SW 1271 (cell line): Measurements from ENCODE around the gene SF3A2.
"Not testable (repeated sequence)": the region's sequence is repeated elsewhere in the genome, so short reads cannot be mapped to it uniquely, and the experiment has no call there.

Experiments
- DNase-seq, 2 experiments: peaks; one replicate each; lab custom pipeline; 2025; lab: John Stamatoyannopoulos, UW

The SF3A2 gene, protein sequence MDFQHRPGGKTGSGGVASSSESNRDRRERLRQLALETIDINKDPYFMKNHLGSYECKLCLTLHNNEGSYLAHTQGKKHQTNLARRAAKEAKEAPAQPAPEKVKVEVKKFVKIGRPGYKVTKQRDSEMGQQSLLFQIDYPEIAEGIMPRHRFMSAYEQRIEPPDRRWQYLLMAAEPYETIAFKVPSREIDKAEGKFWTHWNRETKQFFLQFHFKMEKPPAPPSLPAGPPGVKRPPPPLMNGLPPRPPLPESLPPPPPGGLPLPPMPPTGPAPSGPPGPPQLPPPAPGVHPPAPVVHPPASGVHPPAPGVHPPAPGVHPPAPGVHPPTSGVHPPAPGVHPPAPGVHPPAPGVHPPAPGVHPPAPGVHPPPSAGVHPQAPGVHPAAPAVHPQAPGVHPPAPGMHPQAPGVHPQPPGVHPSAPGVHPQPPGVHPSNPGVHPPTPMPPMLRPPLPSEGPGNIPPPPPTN

GRCh38 chr19:2236314-2237050 lies at the start of gene SF3A2, which contains the start of gene PLEKHJ1:
Gene SF3A2, plus strand, starts transcription at chr19:2236824. Its CDS starts 6,595 bp downstream, at chr19:2243419.
Gene PLEKHJ1, minus strand, starts transcription at chr19:2236329. Its CDS starts 81 bp downstream, at chr19:2236248.
- peak; percentile 79 to 96 for DNase-seq

DNA sequence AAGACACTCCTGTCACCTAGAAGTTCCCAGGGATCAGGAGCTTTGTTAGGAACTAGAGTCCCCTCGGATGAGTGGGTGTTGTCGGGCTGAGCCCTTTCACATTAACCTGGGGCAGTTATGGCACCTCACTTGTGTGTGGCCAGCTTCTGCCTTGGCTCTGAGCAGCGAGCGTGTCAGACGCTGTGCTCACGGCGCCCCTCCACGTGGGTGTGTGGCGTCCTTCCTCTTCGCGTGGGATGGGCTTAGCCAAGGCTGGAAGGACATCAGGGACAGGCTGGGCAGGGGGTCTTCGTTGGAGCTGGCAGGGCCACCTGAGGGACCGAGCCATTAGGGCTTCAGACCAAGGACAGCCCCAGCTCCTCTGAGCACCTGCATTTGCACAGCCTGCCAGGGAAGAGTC lies 49.5 kb upstream of the SF3A2 start:
- DNase-seq, result no peak

- no peak for DNase-seq
Measured at GRCh38 chr19:2188708-2189385, 47.8 kb upstream of the SF3A2 start.

DNA sequence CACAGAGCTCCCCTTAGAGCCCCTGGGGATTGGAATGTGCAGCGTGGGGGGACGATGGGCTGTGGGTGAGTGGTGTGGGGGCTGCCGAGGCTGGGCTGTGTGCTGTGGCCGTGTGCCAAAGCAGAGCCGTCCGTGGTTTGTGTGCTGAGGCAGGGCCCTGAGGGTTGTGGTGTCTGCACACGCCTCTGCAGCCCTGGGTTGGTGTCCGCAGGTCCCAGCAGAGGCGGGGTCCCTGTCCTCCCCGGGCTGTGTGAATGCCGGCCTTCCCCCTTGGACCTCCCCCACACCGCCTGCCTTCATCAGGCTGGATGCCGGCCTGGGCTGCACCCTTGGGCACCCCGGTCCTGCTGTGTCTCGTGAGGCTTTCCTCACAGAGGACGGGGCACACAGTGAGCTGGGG lies 46.7 kb upstream of the SF3A2 start:
- no peak for DNase-seq

- DNase-seq, result no peak
Measured at GRCh38 chr19:2190848-2191455, 45.7 kb upstream of the SF3A2 start.

GRCh38 chr19:2191456-2192310 lies 44.9 kb upstream of the SF3A2 start:
- no peak for DNase-seq

GRCh38 chr19:2192862-2193261 lies 43.8 kb upstream of the SF3A2 start:
- no peak for DNase-seq

DNA sequence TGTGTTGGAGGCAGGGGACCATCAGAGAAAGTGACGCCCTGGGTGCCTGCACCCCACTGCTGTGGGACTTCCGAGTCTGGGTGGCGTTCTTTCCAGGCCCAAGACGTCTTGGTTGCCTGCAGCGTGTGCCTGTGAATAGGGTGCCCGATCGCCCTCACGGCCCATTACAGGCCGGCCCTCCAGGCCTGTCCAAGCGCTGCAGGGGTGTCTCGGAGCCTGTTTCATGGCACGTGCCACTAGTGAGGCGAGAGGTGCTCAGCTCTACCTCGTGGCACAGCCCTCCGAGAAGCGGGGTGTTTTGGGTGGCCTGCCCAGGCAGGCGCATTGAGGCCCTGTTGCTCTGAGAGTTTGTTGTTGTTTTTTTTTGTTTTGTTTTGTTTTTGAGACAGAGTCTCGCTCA lies 42.8 kb upstream of the SF3A2 start:
- no peak for DNase-seq

DNA sequence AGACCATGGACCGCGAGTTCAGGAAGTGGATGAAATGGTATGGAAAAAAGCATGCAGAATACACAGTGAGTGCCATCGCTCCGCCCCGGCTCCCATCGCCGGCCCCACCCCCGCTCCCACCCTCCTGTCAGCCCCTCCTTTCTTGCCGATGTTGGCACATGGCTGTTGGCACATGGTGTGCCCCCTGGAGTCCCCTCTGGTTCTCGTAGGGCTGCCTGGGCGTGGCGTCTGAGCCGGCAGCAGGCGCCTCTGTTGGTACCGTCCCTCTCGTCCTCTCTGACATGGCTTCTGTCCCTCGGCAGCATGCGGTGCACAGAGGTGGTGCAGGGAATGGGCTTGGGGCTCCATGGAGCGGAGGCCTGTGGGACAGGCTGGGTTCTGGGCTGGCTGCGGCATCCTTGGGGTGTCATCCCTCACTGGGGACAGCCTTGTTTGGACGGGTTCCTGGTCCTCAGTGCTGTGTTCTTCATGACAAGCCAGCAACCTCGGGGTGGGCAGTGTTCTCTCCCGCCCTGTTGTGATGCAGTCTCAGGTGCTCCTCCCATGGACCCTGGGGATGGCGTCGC lies 42.0 kb upstream of the SF3A2 start:
- no peak for DNase-seq

DNA sequence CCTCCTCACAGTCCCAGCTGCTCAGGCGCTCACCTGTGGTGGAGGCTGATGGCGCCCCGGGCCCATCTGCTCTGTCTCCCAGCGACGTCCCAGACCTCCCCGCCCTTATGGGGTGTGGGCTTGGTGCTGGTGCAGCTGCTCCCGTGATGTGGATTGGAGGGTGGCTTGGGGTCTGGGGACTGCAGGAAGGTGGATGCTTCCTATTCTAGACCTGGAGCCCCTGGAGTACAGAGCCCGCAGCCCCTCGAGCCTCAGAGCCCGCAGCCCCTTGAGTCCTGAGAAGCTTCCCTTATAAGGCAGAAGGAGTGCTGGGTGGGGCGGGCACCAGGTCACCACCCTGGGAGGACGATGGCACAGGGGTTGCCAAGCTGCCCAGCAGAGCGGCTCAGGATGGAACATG lies 41.3 kb upstream of the SF3A2 start:
- no peak for DNase-seq

DNA sequence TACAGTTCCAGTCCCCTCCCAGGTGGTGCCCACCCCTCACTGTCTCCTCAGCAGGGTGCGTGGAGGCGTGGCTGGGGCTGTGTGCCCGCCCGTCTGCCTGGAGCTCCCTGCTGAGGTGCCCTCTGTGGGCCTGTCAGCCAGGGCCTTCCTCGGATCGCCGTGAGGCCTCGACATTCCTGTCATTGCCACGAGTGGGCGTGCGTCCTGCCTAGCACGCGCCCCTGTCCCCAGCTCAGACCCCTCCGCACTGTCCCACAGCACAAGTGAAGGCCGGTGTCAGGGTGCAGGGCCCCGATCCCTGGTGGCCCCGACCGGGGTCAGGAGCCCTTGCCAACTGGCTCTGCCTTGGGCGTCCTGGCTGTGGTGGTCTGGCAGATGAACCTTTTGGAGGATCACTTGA lies 40.7 kb upstream of the SF3A2 start:
- no peak for DNase-seq

DNA sequence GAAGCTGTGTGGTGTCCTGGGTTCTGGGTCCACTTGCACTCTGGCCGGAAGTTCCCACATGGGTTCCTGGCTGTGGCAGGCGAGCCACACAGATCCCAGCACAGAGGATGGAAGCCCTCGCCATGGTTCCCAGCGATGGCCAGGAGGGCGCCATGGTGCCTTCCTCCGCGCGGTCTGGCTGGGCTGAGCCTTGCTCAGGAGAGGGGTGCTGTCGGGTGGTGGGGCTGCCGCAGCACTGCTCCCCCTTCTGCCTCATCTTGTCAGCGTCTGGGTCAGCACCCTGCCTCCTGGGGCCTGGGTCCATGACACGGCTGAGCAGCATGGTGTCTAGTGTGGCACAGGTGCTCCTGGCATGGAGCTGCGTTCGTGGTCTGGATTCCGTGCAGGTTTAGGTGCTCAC lies 39.4 kb upstream of the SF3A2 start:
- no peak for DNase-seq

DNA sequence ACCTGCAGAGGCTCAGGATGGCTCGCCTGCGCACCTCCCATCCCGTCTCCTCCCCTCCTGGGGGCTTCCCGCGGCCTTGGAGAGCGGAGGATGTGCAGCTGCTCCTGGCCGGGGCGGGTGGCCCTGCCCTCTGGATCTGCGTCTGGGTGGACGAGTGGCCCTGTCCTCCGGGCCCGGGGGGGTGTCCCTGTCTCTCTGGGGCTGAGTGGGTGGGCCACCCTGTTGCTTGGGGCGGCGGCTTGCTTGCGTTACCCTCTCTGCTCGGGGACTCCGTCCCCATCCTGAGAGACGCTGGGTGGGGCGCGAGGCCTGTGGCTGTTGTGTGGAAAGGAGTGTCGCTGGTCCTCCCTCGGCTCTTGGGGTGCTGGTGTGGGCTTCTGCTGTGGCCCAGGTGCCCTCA lies 38.3 kb upstream of the SF3A2 start:
- DNase-seq, result no peak

- no peak for DNase-seq
Measured at GRCh38 chr19:2199215-2199614, 37.4 kb upstream of the SF3A2 start.

- DNase-seq, result no peak
Measured at GRCh38 chr19:2199861-2200623, 36.6 kb upstream of the SF3A2 start.

DNA sequence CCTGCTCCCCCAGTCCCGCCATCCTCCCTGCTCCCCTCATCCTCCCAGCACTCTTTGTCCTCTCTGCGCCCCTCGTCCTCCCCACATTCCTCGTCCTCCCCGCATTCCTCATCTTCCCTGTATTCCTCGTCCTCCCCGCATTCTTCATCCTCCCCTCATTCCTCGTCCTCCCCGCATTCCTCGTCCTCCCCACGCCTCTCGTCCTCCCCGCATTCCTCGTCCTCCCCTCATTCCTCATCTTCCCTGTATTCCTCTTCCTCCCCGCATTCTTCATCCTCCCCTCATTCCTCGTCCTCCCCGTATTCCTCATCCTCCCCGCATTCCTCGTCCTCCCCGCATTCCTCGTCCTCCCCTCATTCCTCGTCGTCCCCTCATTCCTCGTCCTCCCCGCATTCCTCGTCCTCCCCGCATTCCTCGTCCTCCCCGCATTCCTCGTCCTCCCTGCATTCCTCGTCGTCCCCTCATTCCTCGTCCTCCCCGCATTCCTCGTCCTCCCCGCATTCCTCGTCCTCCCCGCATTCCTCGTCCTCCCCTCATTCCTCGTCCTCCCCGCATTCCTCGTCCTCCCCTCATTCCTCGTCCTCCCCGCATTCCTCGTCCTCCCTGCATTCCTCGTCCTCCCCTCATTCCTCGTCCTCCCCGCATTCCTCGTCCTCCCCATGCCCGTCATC lies 35.9 kb upstream of the SF3A2 start:
- not testable (repeated sequence) for DNase-seq

DNA sequence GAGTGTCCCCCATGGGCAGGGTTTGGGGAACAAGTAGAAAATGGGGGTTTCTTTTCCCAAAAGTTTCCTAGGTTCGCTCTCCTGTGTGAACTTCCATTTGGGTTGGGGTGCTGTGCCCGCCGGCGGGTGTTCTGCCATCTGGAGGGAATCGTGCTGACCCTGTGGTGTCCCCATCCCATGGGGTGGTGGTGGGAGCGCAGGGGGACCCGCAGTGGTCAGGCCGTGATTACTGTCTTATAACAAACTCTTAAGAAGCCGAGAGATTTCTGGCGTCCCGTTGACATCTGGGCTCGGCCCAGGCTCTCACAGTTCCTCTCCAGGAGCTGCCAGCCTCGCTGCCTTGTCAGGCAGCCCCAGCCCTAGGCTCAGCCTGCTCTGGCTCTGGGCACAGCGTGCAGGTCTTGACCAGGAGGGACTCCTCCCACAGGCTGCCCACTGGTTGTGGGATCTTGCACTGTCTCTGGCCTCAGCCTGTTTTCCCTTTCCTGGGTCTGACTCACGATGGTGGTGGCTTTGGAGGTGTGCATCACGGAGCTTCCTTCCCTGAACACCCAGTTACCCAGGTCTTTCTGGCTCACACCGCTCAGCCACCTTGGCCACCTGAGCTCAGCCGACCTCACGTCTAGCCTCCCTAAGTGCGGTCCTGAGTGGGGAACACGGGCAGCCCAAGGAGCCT lies 35.0 kb upstream of the SF3A2 start:
- no peak for DNase-seq

- no peak for DNase-seq
Measured at GRCh38 chr19:2202366-2202765, 34.3 kb upstream of the SF3A2 start.

GRCh38 chr19:2207008-2207407 lies 29.6 kb upstream of the SF3A2 start:
- no peak for DNase-seq
